GM23338 (cell line): ENCODE results near the gene MAP3K13. TPM values are rescaled to one million over a fixed set of nuclear protein-coding genes. Genes with fewer than 3 reads are reported as not detected.

ENCODE experiments used
- ATAC-seq: fragments of 200-7000 bp; cut with Tn5 transposase; 3 replicates; pipeline ENCODE4 v1.9.1; 2020
- DNase-seq: peaks from one replicate; pipeline ENCODE4 v3.0.0-alpha.2; 2015; ENCODE audit warnings: low spot score
- H2AFZ ChIP-seq: fragments of 200-600 bp; sonication (generic); 2 replicates; pipeline ENCODE4 v1.8.0; 2016; ENCODE audit warnings: antibody characterized with exemption, mild to moderate bottlenecking, moderate library complexity
- H3F3A ChIP-seq: fragments of 200-600 bp; sonication (generic); replicated peaks from 2 replicates; pipeline ENCODE4 v1.8.0; 2017; ENCODE audit warnings: antibody characterized with exemption, mixed run types, low read depth
- H3K27ac ChIP-seq: fragments of 200-600 bp; sonication (generic); 2 replicates; pipeline ENCODE4 v1.6.1; 2016; ENCODE audit warnings: low read depth
- H3K27me3 ChIP-seq: fragments of 200-600 bp; sonication (generic); 2 replicates; pipeline ENCODE4 v1.8.0; 2016; ENCODE audit warnings: mild to moderate bottlenecking, mixed run types, moderate library complexity; ENCODE audit not compliant: insufficient read depth
- H3K36me3 ChIP-seq: fragments of 200-600 bp; sonication (generic); 2 replicates; pipeline ENCODE4 v1.8.0; 2016; ENCODE audit warnings: mild to moderate bottlenecking; ENCODE audit not compliant: insufficient read depth
- H3K4me1 ChIP-seq: fragments of 200-600 bp; sonication (generic); 2 replicates; pipeline ENCODE4 v1.8.0; 2016; ENCODE audit warnings: mild to moderate bottlenecking, moderate library complexity; ENCODE audit not compliant: insufficient read depth
- H3K4me2 ChIP-seq: fragments of 200-600 bp; sonication (generic); 2 replicates; pipeline ENCODE4 v1.7.1; 2017; ENCODE audit warnings: mixed run types
- H3K4me3 ChIP-seq: fragments of 200-600 bp; sonication (generic); 2 replicates; pipeline ENCODE4 v1.6.1; 2016; ENCODE audit warnings: mixed run types
- H3K79me2 ChIP-seq: fragments of 200-600 bp; sonication (generic); replicated peaks from 2 replicates; pipeline ENCODE4 v1.8.0; 2017; ENCODE audit warnings: mild to moderate bottlenecking; ENCODE audit not compliant: insufficient read depth
- H3K9me2 ChIP-seq: fragments of 200-600 bp; sonication (generic); 2 replicates; pipeline ENCODE4 v1.8.0; 2017; ENCODE audit not compliant: insufficient read depth
- H4K20me1 ChIP-seq: fragments of 200-600 bp; sonication (generic); replicated peaks from 2 replicates; pipeline ENCODE4 v1.8.0; 2017; ENCODE audit warnings: mild to moderate bottlenecking; ENCODE audit not compliant: insufficient read depth
- H3K27ac Mint-ChIP-seq: 2 replicates; pipeline ENCODE4 v1.8.0; 2020; ENCODE audit warnings: inconsistent platforms, mild to moderate bottlenecking, moderate library complexity, mixed read lengths
- H3K27me3 Mint-ChIP-seq: 3 replicates; pipeline ENCODE4 v1.8.0; 2022; ENCODE audit warnings: low read depth, mild to moderate bottlenecking, moderate library complexity, mixed read lengths, inconsistent platforms; ENCODE audit not compliant: insufficient read depth, poor library complexity
- H3K36me3 Mint-ChIP-seq: 3 replicates; pipeline ENCODE4 v1.8.0; 2021; ENCODE audit warnings: low read depth, mild to moderate bottlenecking, inconsistent platforms, moderate library complexity, mixed read lengths
- H3K4me1 Mint-ChIP-seq: 3 replicates; pipeline ENCODE4 v1.8.0; 2020; ENCODE audit warnings: mild to moderate bottlenecking, inconsistent platforms, mixed read lengths
- H3K4me3 Mint-ChIP-seq: 3 replicates; pipeline ENCODE4 v1.8.0; 2021; ENCODE audit warnings: moderate library complexity, mild to moderate bottlenecking, inconsistent platforms, mixed read lengths
- H3K9me3 Mint-ChIP-seq: 3 replicates; pipeline ENCODE4 v1.8.0; 2020; ENCODE audit warnings: moderate library complexity, mild to moderate bottlenecking, inconsistent platforms, mixed read lengths
- CTCF ChIP-seq, 2 experiments: fragments of 200-600 bp in 1 of 2; sonication (generic) in 1 of 2; conservative IDR thresholded peaks; 2 replicates each; pipeline versions ENCODE4 v1.5.1 to v1.6.1; 2016 to 2017; ENCODE audit warnings: antibody characterized with exemption in 2 of 2, low read depth in 2 of 2, mild to moderate bottlenecking in 2 of 2, moderate library complexity in 1 of 2
- ETS1 ChIP-seq: IDR thresholded peaks from 2 replicates; pipeline ENCODE4 v1.6.1; 2016; ENCODE audit warnings: antibody characterized with exemption
- EZH2 ChIP-seq: fragments of 200-600 bp; sonication (generic); IDR thresholded peaks from one replicate; pipeline ENCODE4 v1.8.0; 2017; ENCODE audit warnings: antibody characterized with exemption, mild to moderate bottlenecking, low read depth; ENCODE audit not compliant: unreplicated experiment
- EZH2phosphoT487 ChIP-seq: fragments of 200-600 bp; sonication (generic); IDR thresholded peaks from one replicate; pipeline ENCODE4 v1.8.1; 2018; ENCODE audit warnings: antibody characterized with exemption; ENCODE audit not compliant: unreplicated experiment
- JUNB ChIP-seq: IDR thresholded peaks from one replicate; pipeline ENCODE4 v1.6.1; 2016; ENCODE audit warnings: antibody characterized with exemption; ENCODE audit not compliant: unreplicated experiment
- NANOG ChIP-seq: IDR thresholded peaks from 2 replicates; pipeline ENCODE4 v1.6.1; 2016; ENCODE audit warnings: antibody characterized with exemption, borderline replicate concordance
- POLR2AphosphoS5 ChIP-seq: IDR thresholded peaks from 2 replicates; pipeline ENCODE4 v1.6.1; 2016; ENCODE audit warnings: antibody characterized with exemption, low read depth
- REST ChIP-seq: IDR thresholded peaks from one replicate; pipeline ENCODE4 v1.6.1; 2018; ENCODE audit warnings: antibody characterized with exemption; ENCODE audit not compliant: unreplicated experiment
- STAT1 ChIP-seq: IDR thresholded peaks from one replicate; pipeline ENCODE4 v1.6.1; 2016; ENCODE audit warnings: antibody characterized with exemption; ENCODE audit not compliant: unreplicated experiment
- ZNF114 ChIP-seq: fragments of 250-450 bp; sonication (Bioruptor Pico); IDR thresholded peaks from 2 replicates; pipeline ENCODE4 v1.5.0; 2020; ENCODE audit warnings: mild to moderate bottlenecking, moderate library complexity
- ZNF331 ChIP-seq: fragments of 250-450 bp; sonication (Bioruptor Pico); IDR thresholded peaks from 2 replicates; pipeline ENCODE4 v1.5.0; 2020; ENCODE audit warnings: low read depth, mild to moderate bottlenecking, moderate library complexity
- ZNF462 ChIP-seq: fragments of 250-450 bp; sonication (Bioruptor Pico); IDR thresholded peaks from 2 replicates; pipeline ENCODE4 v1.5.0; 2020; ENCODE audit warnings: mild to moderate bottlenecking, moderate library complexity
- polyA plus RNA-seq: library from polyadenylated mRNA; unstranded; fragments of >200 nt; fragmentation: Nextera tagmentation; extraction: Ambion mirVana; gene quantifications from 2 replicates; pipeline ENCODE4 v1.2.1, GENCODE V29; 2016
- total RNA-seq: library from RNA; depleted of rRNA; stranded (reverse); fragments of >200 nt; shearing (Covaris generic); gene quantifications from 2 replicates; pipeline ENCODE4 v1.2.3, GENCODE V29; 2014

MAP3K13 gene
- total and polyA plus RNA-seq, 2 experiments from 2014 or later = 10.7 to 129 TPM

- TF ChIP-seq ETS1 = no peak
These were observed 11.5 kb upstream of the MAP3K13 start (continued) for GRCh38 chr3:185351396-185351795.

- Histone ChIP-seq H3K9me2 (no peaks in the 10 kb centered on the region; the same call in 1 of the 2 replicates), H3K36me3 (no peaks in the 10 kb centered on the region), H3K27me3 (peaks cover 28% of the 10 kb centered on the region), H3K79me2 (no peaks in the 10 kb centered on the region), H4K20me1 (peaks cover 7% of the 10 kb centered on the region), H2AFZ (no peak overlapping the region), H3K27ac (no peak overlapping the region), H3K4me3 (no peak overlapping the region), H3F3A (no peaks in the 10 kb centered on the region), H3K4me1 (no peaks in the 10 kb centered on the region), H3K4me2 (no peak overlapping the region)
- Mint-ChIP-seq H3K4me1 (no peaks in the 10 kb centered on the region; the same call in 2 of the 3 replicates), H3K36me3 (no peaks in the 10 kb centered on the region), H3K27ac (no peak overlapping the region), H3K4me3 (no peak overlapping the region), H3K9me3 (no peaks in the 10 kb centered on the region), H3K27me3 (peaks cover 2% of the 10 kb centered on the region)
- ATAC-seq (no peak), DNase-seq (no peak)
- TF ChIP-seq NANOG (no peak), CTCF (conservative IDR thresholded peaks at IDR 0.05; ENCODE audit: low read depth in 2 of 2) (no peak), ZNF462 (CRISPR knock-in tag) (no peak), STAT1 (no peak), ZNF331 (CRISPR knock-in tag) (no peak), EZH2phosphoT487 (no peak), ETS1 (no peak), EZH2 (no peak), JUNB (no peak), POLR2AphosphoS5 (no peak), ZNF114 (no peak), REST (no peak)
These were observed 9.7 kb upstream of the MAP3K13 start for GRCh38 chr3:185353225-185353624.
